ENCODE measurements around the gene RNASE8. TPM values are rescaled to one million over a fixed set of nuclear protein-coding genes. Genes with fewer than 3 reads are reported as not detected.
A peak's percentile ranks its signal among the peaks of the same experiment; 100 is the strongest.

Gene RNASE8
- total RNA-seq, 1 experiment from 2014 or later: not detected

DNA sequence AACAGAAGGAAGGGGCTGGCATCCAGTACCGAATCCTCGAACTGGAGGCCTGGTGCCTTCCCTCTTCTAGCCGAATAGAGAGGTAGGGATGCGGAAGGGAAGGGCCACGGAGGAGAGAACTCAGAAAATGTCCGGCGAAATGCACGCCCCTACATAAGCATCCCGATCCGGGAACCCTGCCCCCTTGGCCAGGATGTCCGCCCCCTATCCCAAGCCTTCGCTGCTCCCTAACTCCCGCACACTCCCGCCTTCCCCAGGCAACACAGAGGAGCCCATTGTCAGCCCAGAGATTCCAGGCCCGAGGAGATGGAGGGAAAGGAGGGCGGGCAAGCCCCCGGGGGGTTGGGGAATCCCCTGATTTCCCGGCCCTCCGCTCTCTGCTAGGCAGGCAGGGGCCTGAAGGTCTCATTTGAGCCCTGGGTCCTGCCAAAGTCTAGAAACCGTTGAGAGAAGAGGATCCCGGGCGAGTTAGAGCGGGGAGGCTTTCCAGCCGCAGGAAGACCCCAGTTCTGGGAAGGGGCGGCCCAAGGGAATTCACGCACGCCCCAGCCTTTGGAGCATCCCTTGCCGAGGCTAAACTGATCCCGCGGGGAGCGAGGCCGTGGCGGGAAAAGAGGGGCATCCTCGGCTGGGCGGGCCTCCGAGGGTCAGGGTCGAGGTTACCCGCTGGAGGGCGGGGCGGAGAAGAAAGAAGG, 11.9 kb downstream of the RNASE8 start:
- Mint-ChIP-seq H3K27ac (ENCODE audit: low read depth, unreplicated experiment) (peak overlapping the region; percentile 54), H3K9me3 (ENCODE audit: unreplicated experiment) (no peaks in the 10 kb centered on the region), H3K4me3 (ENCODE audit: unreplicated experiment) (peak overlapping the region; percentile 83), H3K36me3 (ENCODE audit: insufficient read depth, unreplicated experiment) (peaks cover 12% of the 10 kb centered on the region), H3K4me1 (ENCODE audit: insufficient read depth, unreplicated experiment) (peaks cover 26% of the 10 kb centered on the region), H3K27me3 (ENCODE audit: insufficient read depth, unreplicated experiment) (peaks cover 11% of the 10 kb centered on the region)
- no TSS peak for BruUV-seq (replicated peaks)
- intact Hi-C loops (cut with micrococcal nuclease): loop anchor here (5.0 to 10.0 kb wide), 2 partner anchors 65 to 488 kb away; no protein-coding TSS in a partner anchor
- DNase-seq (ENCODE audit: unreplicated experiment): no peak
- TF ChIP-seq, protein P1, sequence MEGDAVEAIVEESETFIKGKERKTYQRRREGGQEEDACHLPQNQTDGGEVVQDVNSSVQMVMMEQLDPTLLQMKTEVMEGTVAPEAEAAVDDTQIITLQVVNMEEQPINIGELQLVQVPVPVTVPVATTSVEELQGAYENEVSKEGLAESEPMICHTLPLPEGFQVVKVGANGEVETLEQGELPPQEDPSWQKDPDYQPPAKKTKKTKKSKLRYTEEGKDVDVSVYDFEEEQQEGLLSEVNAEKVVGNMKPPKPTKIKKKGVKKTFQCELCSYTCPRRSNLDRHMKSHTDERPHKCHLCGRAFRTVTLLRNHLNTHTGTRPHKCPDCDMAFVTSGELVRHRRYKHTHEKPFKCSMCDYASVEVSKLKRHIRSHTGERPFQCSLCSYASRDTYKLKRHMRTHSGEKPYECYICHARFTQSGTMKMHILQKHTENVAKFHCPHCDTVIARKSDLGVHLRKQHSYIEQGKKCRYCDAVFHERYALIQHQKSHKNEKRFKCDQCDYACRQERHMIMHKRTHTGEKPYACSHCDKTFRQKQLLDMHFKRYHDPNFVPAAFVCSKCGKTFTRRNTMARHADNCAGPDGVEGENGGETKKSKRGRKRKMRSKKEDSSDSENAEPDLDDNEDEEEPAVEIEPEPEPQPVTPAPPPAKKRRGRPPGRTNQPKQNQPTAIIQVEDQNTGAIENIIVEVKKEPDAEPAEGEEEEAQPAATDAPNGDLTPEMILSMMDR (IDR thresholded peaks at IDR 0.05; ENCODE audit: unreplicated experiment): no peak
- ChIA-PET CTCF (interaction anchor here (0.7 to 5.3 kb wide), 17 partner anchors 12 to 396 kb away, joined by 3 to 127 read pairs (median 11); partner anchors contain the start of genes RNASE7 and TMEM253), POLR2A (interaction anchor here (1.5 to 3.7 kb wide), 3 partner anchors 17 to 55 kb away, joined by 4 to 38 read pairs (median 9); no protein-coding TSS in a partner anchor)

DNA sequence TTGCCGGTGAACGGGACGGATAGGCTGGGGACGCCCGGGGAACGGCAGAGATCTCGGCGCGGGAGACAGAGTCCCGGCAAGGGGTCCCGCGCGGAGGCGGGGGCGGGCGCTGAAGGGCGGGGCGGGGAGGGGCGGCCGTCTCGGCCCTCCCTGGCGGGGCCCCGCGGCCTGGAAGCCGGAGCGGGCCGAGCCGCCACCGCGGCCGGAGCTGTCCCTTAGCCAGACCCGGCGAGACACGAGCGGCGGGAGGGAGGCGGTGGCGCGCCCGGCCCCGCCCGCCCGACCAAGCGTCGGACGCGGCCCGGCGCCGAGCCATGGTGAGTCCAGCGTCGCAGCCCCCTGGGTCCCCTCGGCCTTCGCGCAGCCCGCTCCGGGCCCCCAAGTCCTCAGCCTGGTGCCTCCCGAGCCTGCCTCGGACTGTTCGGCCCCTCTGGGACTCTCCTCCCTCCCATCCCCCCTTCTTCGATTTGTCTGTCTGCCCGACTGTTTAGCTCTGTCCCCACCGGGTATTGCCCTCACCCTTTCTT, 12.5 kb downstream of the RNASE8 start, which contains the start of gene ARHGEF40:
ARHGEF40 (plus strand) TSS at position 222 of the 527 bp plus-strand sequence; CDS start at position 315, 93 bp downstream.
- intact Hi-C loops (cut with micrococcal nuclease): no loop called here
- DNase-seq (ENCODE audit: unreplicated experiment): peak; percentile 42
- H3K36me3 Mint-ChIP-seq (ENCODE audit: insufficient read depth, unreplicated experiment): peaks cover 12% of the 10 kb centered on the region
- H3K27me3 Mint-ChIP-seq (ENCODE audit: insufficient read depth, unreplicated experiment): peaks cover 9% of the 10 kb centered on the region
- no peaks in the 10 kb centered on the region for H3K9me3 Mint-ChIP-seq (ENCODE audit: unreplicated experiment)
- peaks cover 26% of the 10 kb centered on the region for H3K4me1 Mint-ChIP-seq (ENCODE audit: insufficient read depth, unreplicated experiment)
- H3K4me3 Mint-ChIP-seq (ENCODE audit: unreplicated experiment): peak within 1 kb of the TSS; percentile 83
- CTCF ChIA-PET: interaction anchor here (0.7 to 6.3 kb wide), 18 partner anchors 8 to 122 kb away, joined by 3 to 82 read pairs (median 6); no protein-coding TSS in a partner anchor
- POLR2A ChIA-PET: interaction anchor here (0.5 to 3.7 kb wide), 10 partner anchors 13 to 1861 kb away, joined by 3 to 38 read pairs (median 4); partner anchors contain the start of gene RNASE8
- BruUV-seq (replicated peaks): no TSS peak
- peak within 1 kb of the TSS; percentile 54 for H3K27ac Mint-ChIP-seq (ENCODE audit: low read depth, unreplicated experiment)
- TF ChIP-seq, protein P1 (IDR thresholded peaks at IDR 0.05; ENCODE audit: unreplicated experiment): no peak

DNA sequence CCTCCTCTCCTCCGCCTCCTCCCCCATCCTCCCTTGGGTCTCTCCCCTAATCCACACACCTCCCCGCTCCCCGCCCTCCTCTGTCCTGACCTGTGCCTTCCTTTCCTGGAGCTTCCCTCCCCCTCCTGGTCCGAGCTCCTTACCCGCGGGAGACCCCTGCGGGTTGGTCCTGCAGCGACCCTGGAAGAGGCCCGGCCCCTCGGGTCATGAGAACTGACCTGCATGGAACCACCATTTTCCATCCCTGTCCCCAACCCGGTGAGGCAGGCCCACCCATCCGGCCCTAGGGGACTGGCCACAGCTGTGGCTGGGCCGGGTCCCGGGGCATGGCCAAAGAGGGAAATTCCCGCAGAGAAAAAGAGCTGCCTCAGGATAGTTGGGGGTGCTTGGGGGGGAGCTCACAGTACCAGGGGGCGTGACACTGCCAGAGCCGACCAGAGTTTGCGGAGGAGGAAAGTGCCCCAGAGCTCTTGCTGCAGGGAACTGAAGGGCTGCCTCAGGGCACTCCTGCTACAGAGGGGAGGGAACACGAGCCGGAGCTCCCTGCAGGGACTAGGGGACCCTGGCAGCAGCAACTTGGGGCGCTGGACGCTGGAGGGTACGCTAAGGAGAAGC, 13.1 kb downstream of the RNASE8 start:
- peak; percentile 23 for DNase-seq (ENCODE audit: unreplicated experiment)
- peaks cover 12% of the 10 kb centered on the region for H3K36me3 Mint-ChIP-seq (ENCODE audit: insufficient read depth, unreplicated experiment)
- CTCF ChIA-PET: interaction anchor here (0.6 to 6.3 kb wide), 24 partner anchors 8 to 407 kb away, joined by 3 to 82 read pairs (median 4); no protein-coding TSS in a partner anchor
- H3K4me3 Mint-ChIP-seq (ENCODE audit: unreplicated experiment): peak overlapping the region; percentile 83
- H3K27me3 Mint-ChIP-seq (ENCODE audit: insufficient read depth, unreplicated experiment): peaks cover 3% of the 10 kb centered on the region
- TF ChIP-seq, protein P1 (IDR thresholded peaks at IDR 0.05; ENCODE audit: unreplicated experiment): no peak
- H3K27ac Mint-ChIP-seq (ENCODE audit: low read depth, unreplicated experiment): peak overlapping the region; percentile 54
- no peaks in the 10 kb centered on the region for H3K9me3 Mint-ChIP-seq (ENCODE audit: unreplicated experiment)
- POLR2A ChIA-PET: interaction anchor here (0.5 to 3.7 kb wide), 11 partner anchors 14 to 1860 kb away, joined by 3 to 38 read pairs (median 4); partner anchors contain the start of genes METTL17 and RNASE8
- intact Hi-C loops (cut with micrococcal nuclease): loop anchor here (1.0 kb wide), 1 partner anchor 22 kb away; no protein-coding TSS in a partner anchor
- H3K4me1 Mint-ChIP-seq (ENCODE audit: insufficient read depth, unreplicated experiment): peaks cover 26% of the 10 kb centered on the region
- BruUV-seq (replicated peaks): no TSS peak

Measured in MCF 10A (cell line).